ENCODE results near the gene SERINC2. TPM values are rescaled to one million over a fixed set of nuclear protein-coding genes. Genes with fewer than 3 reads are reported as not detected.

Gene SERINC2
- polyA plus RNA-seq, 1 donor (not counting 4 experiments of a cell fraction or from before 2014, with no cell fraction given): 171 TPM

DNA sequence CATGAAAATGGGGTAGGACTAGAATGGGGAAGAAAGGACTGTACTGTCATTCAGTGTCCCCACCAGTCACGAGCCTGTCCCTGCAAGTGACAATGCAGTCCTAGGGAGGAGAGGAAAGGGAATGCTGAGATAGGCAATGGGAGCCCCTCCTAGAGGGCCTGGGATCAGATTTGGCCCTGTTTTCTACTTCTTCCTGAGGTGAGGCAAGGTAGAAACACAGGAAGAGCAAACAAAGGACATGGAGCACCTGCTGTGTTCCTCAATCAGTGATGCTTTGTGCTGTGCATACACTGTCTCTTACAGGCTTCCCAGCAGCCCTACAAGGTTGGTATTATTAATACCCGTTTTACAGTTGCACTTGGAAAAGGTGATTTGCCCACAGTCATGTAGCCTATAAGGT lies 46.2 kb upstream of the SERINC2 start:
- FAIRE-seq: no peak
- H2AFZ ChIP-seq (ENCODE audit: control insufficient read depth, low read length): no peak overlapping the region

DNA sequence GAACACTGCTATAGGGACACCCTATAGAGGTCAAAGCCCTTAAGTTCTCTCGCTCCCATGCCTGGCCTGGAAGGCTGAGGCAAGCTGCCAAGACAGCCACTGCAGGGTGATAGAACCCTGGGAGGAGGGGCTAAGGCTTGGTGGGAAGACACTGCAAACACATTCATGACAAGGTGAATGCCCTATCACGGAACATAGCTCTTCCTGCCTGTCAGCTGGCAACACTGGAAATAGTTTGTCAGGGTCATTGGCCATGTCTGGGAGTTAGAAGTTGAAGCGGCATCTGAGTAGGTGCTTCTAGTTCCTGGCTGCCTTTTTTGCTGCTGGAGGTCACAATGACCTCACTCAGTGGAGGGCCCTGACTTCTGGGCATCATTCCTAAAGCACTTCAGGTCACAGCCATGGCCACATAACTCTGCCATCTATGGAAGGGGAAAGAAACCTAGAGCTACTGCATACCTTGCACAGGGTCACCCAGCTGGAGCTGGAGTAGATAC lies 44.4 kb upstream of the SERINC2 start:
- FAIRE-seq: no peak
- no peak for DNase-seq (ENCODE audit: low read depth, low spot score)
- Histone ChIP-seq H3K36me3 (ENCODE audit: control insufficient read depth in 2 of 2, extremely low read depth in 1 of 2, insufficient read depth in 2 of 2, low read length in 2 of 2) (peaks cover 20 to 22% of the 10 kb centered on the region in 2 experiments), H3K79me2 (ENCODE audit: control insufficient read depth, insufficient read depth, low read length) (no peaks in the 10 kb centered on the region), H3K9ac (ENCODE audit: control insufficient read depth, extremely low read depth, insufficient read depth, low read length) (no peak overlapping the region), H3K4me2 (ENCODE audit: control insufficient read depth, extremely low read depth, insufficient read depth, low read depth, low read length) (no peak overlapping the region), H3K27ac (ENCODE audit: control insufficient read depth, insufficient read depth, low read length) (no peak overlapping the region), H3K9me3 (ENCODE audit: control insufficient read depth, low read depth, low read length) (no peaks in the 10 kb centered on the region), H3K4me1 (ENCODE audit: control insufficient read depth, extremely low read depth, insufficient read depth, low read length) (peaks cover 10% of the 10 kb centered on the region), H4K20me1 (ENCODE audit: control insufficient read depth, extremely low read depth, insufficient read depth, low read length) (no peaks in the 10 kb centered on the region), H3K9me1 (ENCODE audit: control insufficient read depth, extremely low read depth, insufficient read depth, low read length) (no peaks in the 10 kb centered on the region), H3K27me3 (ENCODE audit: control insufficient read depth, extremely low read depth, insufficient read depth, low read length) (no peaks in the 10 kb centered on the region), H3K4me3 (ENCODE audit: control insufficient read depth in 2 of 3, extremely low read depth in 1 of 3, insufficient read depth in 2 of 3, low read depth in 1 of 3, low read length in 3 of 3) (no peak overlapping the region), H2AFZ (ENCODE audit: control insufficient read depth, low read length) (no peak overlapping the region)
- dilution Hi-C loops (cut with MboI; ENCODE audit: extremely low pct_ligation_motif_present, low sequenced_read_pairs): no loop called here
- TF ChIP-seq EZH2 (IDR thresholded peaks at IDR 0.05; ENCODE audit: low read length): no peak
- TF ChIP-seq, protein P1, sequence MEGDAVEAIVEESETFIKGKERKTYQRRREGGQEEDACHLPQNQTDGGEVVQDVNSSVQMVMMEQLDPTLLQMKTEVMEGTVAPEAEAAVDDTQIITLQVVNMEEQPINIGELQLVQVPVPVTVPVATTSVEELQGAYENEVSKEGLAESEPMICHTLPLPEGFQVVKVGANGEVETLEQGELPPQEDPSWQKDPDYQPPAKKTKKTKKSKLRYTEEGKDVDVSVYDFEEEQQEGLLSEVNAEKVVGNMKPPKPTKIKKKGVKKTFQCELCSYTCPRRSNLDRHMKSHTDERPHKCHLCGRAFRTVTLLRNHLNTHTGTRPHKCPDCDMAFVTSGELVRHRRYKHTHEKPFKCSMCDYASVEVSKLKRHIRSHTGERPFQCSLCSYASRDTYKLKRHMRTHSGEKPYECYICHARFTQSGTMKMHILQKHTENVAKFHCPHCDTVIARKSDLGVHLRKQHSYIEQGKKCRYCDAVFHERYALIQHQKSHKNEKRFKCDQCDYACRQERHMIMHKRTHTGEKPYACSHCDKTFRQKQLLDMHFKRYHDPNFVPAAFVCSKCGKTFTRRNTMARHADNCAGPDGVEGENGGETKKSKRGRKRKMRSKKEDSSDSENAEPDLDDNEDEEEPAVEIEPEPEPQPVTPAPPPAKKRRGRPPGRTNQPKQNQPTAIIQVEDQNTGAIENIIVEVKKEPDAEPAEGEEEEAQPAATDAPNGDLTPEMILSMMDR (optimal IDR thresholded peaks at IDR 0.05 in 1 of 3, IDR thresholded peaks at IDR 0.05 in 1 of 3, conservative IDR thresholded peaks at IDR 0.05 in 1 of 3; ENCODE audit: extremely low read depth in 1 of 3, insufficient read depth in 2 of 3, low read length in 3 of 3): no peak

More for the DNA sequence above, 46.2 kb upstream of the SERINC2 start:
- H4K20me1 ChIP-seq (ENCODE audit: control insufficient read depth, extremely low read depth, insufficient read depth, low read length): no peaks in the 10 kb centered on the region
- no peak overlapping the region for H3K4me3 ChIP-seq (ENCODE audit: control insufficient read depth in 2 of 3, extremely low read depth in 1 of 3, insufficient read depth in 2 of 3, low read depth in 1 of 3, low read length in 3 of 3)
- dilution Hi-C loops (cut with MboI; ENCODE audit: extremely low pct_ligation_motif_present, low sequenced_read_pairs): no loop called here
- peaks cover 20 to 23% of the 10 kb centered on the region in 2 experiments for H3K36me3 ChIP-seq (ENCODE audit: control insufficient read depth in 2 of 2, extremely low read depth in 1 of 2, insufficient read depth in 2 of 2, low read length in 2 of 2)
- no peaks in the 10 kb centered on the region for H3K27me3 ChIP-seq (ENCODE audit: control insufficient read depth, extremely low read depth, insufficient read depth, low read length)
- no peaks in the 10 kb centered on the region for H3K9me3 ChIP-seq (ENCODE audit: control insufficient read depth, low read depth, low read length)
- H3K9me1 ChIP-seq (ENCODE audit: control insufficient read depth, extremely low read depth, insufficient read depth, low read length): no peaks in the 10 kb centered on the region
- no peaks in the 10 kb centered on the region for H3K79me2 ChIP-seq (ENCODE audit: control insufficient read depth, insufficient read depth, low read length)
- no peak overlapping the region for H3K27ac ChIP-seq (ENCODE audit: control insufficient read depth, insufficient read depth, low read length)
- DNase-seq (ENCODE audit: low read depth, low spot score): no peak
- TF ChIP-seq EZH2 (IDR thresholded peaks at IDR 0.05; ENCODE audit: low read length): no peak
- TF ChIP-seq, protein P1 (optimal IDR thresholded peaks at IDR 0.05 in 1 of 3, IDR thresholded peaks at IDR 0.05 in 1 of 3, conservative IDR thresholded peaks at IDR 0.05 in 1 of 3; ENCODE audit: extremely low read depth in 1 of 3, insufficient read depth in 2 of 3, low read length in 3 of 3): no peak
- H3K4me1 ChIP-seq (ENCODE audit: control insufficient read depth, extremely low read depth, insufficient read depth, low read length): no peaks in the 10 kb centered on the region
- H3K4me2 ChIP-seq (ENCODE audit: control insufficient read depth, extremely low read depth, insufficient read depth, low read depth, low read length): no peak overlapping the region
- no peak overlapping the region for H3K9ac ChIP-seq (ENCODE audit: control insufficient read depth, extremely low read depth, insufficient read depth, low read length)
